Nephron progenitor cell (in vitro differentiated cells): ENCODE measurements around the gene TEAD1.

Source experiments
- DNase-seq: peaks from one replicate; pipeline ENCODE4 v3.0.0; 2021
- H3K27ac Mint-ChIP-seq: 2 replicates; pipeline ENCODE4 v1.8.0; 2021; ENCODE audit warnings: mild to moderate bottlenecking, moderate library complexity, mixed read lengths
- H3K27me3 Mint-ChIP-seq: 2 replicates; pipeline ENCODE4 v1.8.0; 2021; ENCODE audit warnings: mild to moderate bottlenecking, low read depth, mixed read lengths; ENCODE audit not compliant: poor library complexity
- H3K36me3 Mint-ChIP-seq: 2 replicates; pipeline ENCODE4 v1.8.0; 2021; ENCODE audit warnings: low read depth, mixed read lengths
- H3K4me1 Mint-ChIP-seq: 2 replicates; pipeline ENCODE4 v1.8.0; 2021; ENCODE audit warnings: mixed read lengths
- H3K4me3 Mint-ChIP-seq: 2 replicates; pipeline ENCODE4 v1.8.0; 2021; ENCODE audit warnings: mild to moderate bottlenecking, moderate library complexity, mixed read lengths
- H3K9me3 Mint-ChIP-seq: 2 replicates; pipeline ENCODE4 v1.8.0; 2021; ENCODE audit warnings: mild to moderate bottlenecking, moderate library complexity, mixed read lengths
- TF ChIP-seq, protein P1 (sequence below): fragments of 200-600 bp; sonication (generic); IDR thresholded peaks from 2 replicates; pipeline ENCODE4 v1.5.0; 2021; ENCODE audit warnings: antibody characterized with exemption

TEAD1 gene

DNA sequence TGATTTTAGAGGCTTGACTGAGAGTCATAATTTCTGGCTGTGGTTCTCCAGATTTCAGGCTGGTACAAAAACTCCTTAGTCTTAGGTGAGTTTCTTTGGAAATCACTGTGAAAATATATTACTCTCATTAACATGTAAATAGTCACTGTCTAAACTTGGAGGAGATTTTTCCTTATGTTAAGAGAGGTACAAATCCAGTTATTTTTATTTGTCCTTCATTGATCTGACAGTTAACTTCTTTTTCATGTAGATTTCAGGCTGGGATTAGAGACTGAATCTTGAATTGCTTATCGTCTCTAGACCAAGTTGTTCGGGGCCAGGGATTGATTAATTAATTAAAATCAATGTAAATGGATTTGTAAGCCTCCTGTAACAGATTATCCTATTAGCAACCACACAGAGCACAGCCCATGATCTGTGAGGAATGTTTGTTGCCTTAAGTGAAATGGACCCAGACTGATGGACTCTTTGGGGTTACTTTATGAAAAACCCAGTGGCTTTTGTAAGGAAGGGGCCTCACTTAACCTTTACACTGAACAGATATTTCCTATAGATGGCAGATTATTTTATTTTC, 21.1 kb downstream of the TEAD1 start:
- Mint-ChIP-seq H3K36me3 (no peaks in the 10 kb centered on the region), H3K27me3 (no peaks in the 10 kb centered on the region), H3K27ac (peak overlapping the region; percentile 99), H3K9me3 (no peaks in the 10 kb centered on the region), H3K4me1 (peaks cover 100% of the 10 kb centered on the region), H3K4me3 (peak overlapping the region; percentile 54)
- DNase-seq: no peak
- TF ChIP-seq, protein P1, sequence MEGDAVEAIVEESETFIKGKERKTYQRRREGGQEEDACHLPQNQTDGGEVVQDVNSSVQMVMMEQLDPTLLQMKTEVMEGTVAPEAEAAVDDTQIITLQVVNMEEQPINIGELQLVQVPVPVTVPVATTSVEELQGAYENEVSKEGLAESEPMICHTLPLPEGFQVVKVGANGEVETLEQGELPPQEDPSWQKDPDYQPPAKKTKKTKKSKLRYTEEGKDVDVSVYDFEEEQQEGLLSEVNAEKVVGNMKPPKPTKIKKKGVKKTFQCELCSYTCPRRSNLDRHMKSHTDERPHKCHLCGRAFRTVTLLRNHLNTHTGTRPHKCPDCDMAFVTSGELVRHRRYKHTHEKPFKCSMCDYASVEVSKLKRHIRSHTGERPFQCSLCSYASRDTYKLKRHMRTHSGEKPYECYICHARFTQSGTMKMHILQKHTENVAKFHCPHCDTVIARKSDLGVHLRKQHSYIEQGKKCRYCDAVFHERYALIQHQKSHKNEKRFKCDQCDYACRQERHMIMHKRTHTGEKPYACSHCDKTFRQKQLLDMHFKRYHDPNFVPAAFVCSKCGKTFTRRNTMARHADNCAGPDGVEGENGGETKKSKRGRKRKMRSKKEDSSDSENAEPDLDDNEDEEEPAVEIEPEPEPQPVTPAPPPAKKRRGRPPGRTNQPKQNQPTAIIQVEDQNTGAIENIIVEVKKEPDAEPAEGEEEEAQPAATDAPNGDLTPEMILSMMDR: no peak

DNA sequence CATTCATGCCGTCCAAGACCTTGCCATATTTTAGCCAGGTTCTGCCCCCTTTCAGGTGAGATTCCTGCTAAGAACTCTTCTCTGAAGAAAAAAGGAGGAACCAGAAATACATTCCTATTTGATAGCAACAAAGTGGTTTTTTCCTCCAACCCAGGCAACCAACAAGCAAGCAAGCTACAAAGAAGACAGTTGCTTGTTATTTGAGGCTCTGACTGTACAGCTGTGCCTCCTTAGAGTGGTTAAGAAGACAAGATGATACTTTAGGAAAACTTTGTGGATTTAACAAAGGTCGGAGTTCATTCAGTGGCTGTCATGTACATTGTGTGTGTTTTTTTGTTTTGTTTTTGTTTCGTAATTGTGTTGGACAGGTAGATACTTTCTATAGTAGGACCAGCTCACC, 21.7 kb downstream of the TEAD1 start:
- DNase-seq: no peak
- Mint-ChIP-seq H3K9me3 (no peaks in the 10 kb centered on the region), H3K27me3 (no peaks in the 10 kb centered on the region), H3K4me3 (peak overlapping the region; percentile 24), H3K4me1 (peaks cover 100% of the 10 kb centered on the region), H3K27ac (peak overlapping the region; percentile 99), H3K36me3 (no peaks in the 10 kb centered on the region)
- TF ChIP-seq, protein P1: no peak

DNA sequence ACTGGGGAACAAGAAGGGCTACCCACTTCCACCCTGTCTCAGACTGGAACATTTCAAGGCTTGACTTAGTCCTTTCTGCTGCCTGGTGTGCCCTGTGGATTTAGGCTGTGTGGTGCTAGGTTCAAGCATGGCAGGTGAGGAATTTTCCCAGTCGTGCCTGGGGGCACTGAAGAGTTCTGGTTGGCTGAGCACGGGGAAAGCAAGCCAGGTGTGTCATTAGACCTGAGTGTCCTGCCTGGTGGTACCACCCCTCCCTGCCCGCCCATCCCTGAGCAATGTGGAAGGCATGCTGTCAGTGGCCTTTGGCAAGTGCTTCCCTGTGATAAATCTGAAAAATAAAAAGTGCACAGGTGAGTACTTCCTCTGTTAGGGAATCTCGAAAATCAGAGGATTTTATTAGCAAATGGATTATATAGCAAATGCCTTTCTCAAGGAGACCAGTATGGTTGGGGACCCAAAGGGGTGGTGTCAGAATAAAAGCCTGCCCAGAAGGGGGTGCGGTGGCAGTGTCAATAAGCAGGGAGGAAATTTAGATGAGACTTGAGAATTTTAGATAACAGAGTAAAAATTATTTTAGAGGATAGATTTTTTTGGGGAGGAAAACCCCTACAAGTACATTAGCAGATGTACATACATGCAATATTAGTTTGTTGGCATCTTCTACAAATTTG, 22.8 kb downstream of the TEAD1 start:
- Mint-ChIP-seq H3K4me3 (peak overlapping the region; percentile 61), H3K4me1 (peaks cover 100% of the 10 kb centered on the region), H3K27me3 (no peaks in the 10 kb centered on the region), H3K27ac (peak overlapping the region; percentile 99), H3K36me3 (no peaks in the 10 kb centered on the region), H3K9me3 (no peaks in the 10 kb centered on the region)
- TF ChIP-seq, protein P1: no peak
- DNase-seq: no peak

DNA sequence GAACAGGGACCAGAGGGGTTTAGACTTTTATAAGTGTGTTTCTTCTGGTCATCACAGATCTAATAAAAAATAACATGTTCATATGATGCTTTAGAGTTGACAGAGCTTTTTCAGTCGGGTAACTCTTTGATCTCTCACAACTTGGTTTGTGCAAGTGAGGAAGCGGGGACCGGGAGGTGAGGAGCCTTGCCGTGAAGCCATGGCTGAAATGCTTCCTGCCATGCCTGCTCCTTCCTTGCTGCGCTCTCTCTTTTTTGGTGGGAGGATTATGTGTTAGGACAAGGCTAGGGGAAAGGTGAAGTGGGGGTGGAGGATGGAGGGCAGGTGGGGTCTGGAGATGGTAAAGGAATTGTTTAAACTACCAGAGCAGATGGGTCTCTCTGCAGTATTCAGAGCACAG, 23.8 kb downstream of the TEAD1 start:
- peaks cover 100% of the 10 kb centered on the region for H3K4me1 Mint-ChIP-seq
- no peaks in the 10 kb centered on the region for H3K9me3 Mint-ChIP-seq
- peak overlapping the region; percentile 91 for H3K27ac Mint-ChIP-seq
- H3K36me3 Mint-ChIP-seq: no peaks in the 10 kb centered on the region
- TF ChIP-seq, protein P1: no peak
- H3K4me3 Mint-ChIP-seq: peak overlapping the region; percentile 70
- H3K27me3 Mint-ChIP-seq: no peaks in the 10 kb centered on the region
- peak; percentile 30 for DNase-seq

DNA sequence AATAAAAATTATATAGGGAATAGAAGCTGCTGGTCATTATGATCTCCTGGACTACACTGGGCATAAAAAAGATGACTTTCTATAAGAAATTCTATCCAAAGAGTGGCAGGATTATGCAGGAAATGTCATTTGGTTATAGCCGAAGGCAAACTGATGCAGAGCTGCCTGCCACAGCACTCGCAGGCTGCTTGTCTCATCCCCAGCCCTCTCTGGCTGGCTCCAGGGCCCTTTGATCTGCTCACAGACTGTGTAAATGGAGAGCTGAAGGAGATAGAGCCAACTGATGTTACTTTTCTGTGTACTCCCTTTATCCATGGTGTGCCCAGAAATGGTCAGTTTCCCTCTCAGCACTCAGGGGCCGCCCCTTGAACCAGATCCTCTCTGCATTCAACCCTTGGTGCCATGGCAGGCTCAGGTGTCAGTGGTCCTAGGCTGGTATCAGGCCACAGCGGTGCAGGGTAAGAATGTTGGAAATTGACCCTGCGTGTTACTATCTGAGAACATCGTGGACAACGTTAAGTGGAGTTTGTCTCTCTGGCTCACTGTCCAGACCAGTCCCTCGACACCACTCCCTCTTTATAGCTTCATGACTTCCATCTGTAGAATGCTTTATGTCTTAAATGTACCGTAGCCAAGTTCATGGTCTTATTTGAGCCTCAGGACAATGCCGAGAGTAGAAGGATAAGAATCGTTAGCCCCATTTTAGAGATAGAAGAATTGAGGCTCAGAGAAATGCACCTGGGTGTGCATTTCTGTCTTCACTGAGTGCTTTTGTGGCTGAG, 27.8 kb downstream of the TEAD1 start:
- H3K4me1 Mint-ChIP-seq: peaks cover 85% of the 10 kb centered on the region
- no peak overlapping the region for H3K27ac Mint-ChIP-seq
- TF ChIP-seq, protein P1: no peak

More for the DNA sequence above, 27.8 kb downstream of the TEAD1 start:
- no peak overlapping the region for H3K4me3 Mint-ChIP-seq
- no peaks in the 10 kb centered on the region for H3K9me3 Mint-ChIP-seq
- peaks cover 9% of the 10 kb centered on the region for H3K36me3 Mint-ChIP-seq
- DNase-seq: no peak
- no peaks in the 10 kb centered on the region for H3K27me3 Mint-ChIP-seq
